Osteoblast (primary cell): ENCODE measurements around the gene BANK1. TPM values are rescaled to one million over a fixed set of nuclear protein-coding genes. Genes with fewer than 3 reads are reported as not detected.

Source experiments
- DNase-seq: peaks from one replicate; pipeline ENCODE4 v3.0.0; 2011; ENCODE audit warnings: low spot score, mixed read lengths; ENCODE audit not compliant: insufficient read length; ENCODE audit errors: missing footprints
- H2AFZ ChIP-seq: 2 replicates; pipeline ENCODE4 v1.6.0; 2011; ENCODE audit warnings: mild to moderate bottlenecking, low read length
- H3K27ac ChIP-seq: 2 replicates; pipeline ENCODE4 v1.5.1; 2011; ENCODE audit warnings: mild to moderate bottlenecking, low read depth, low read length, moderate library complexity
- H3K27me3 ChIP-seq: 2 replicates; pipeline ENCODE4 v1.6.0; 2012; ENCODE audit warnings: mild to moderate bottlenecking, control low read depth, inconsistent platforms, low read length, moderate library complexity; ENCODE audit not compliant: insufficient read depth
- H3K36me3 ChIP-seq: 2 replicates; pipeline ENCODE4 v1.5.1; 2011; ENCODE audit warnings: mild to moderate bottlenecking, low read length, control low read depth, moderate library complexity; ENCODE audit not compliant: insufficient read depth
- H3K4me1 ChIP-seq: 2 replicates; pipeline ENCODE4 v1.5.1; 2011; ENCODE audit warnings: mild to moderate bottlenecking, low read length, control low read depth, moderate library complexity; ENCODE audit not compliant: insufficient read depth
- H3K4me2 ChIP-seq: 2 replicates; pipeline ENCODE4 v1.6.0; 2011; ENCODE audit warnings: mild to moderate bottlenecking, low read length; ENCODE audit not compliant: insufficient read depth
- H3K4me3 ChIP-seq: fragments of 200-600 bp; sonication (generic); 3 replicates; pipeline ENCODE4 v1.5.1; 2012; ENCODE audit warnings: mild to moderate bottlenecking, low read length, inconsistent platforms; ENCODE audit not compliant: insufficient read depth
- H3K79me2 ChIP-seq: 2 replicates; pipeline ENCODE4 v1.6.0; 2012; ENCODE audit warnings: mild to moderate bottlenecking, low read length, control low read depth, inconsistent platforms; ENCODE audit not compliant: insufficient read depth
- H3K9me3 ChIP-seq: 2 replicates; pipeline ENCODE4 v1.5.1; 2011; ENCODE audit warnings: low read depth, low read length, control low read depth
- H4K20me1 ChIP-seq: 2 replicates; pipeline ENCODE4 v1.6.0; 2012; ENCODE audit warnings: mild to moderate bottlenecking, low read length, control low read depth; ENCODE audit not compliant: insufficient read depth
- total RNA-seq: library from RNA; depleted of rRNA; stranded (reverse); fragments of >200 nt; gene quantifications from 2 replicates; pipeline ENCODE4 v1.2.3, GENCODE V29; 2012
- TF ChIP-seq, protein P1 (sequence below): IDR thresholded peaks from 2 replicates; pipeline ENCODE4 v1.5.1; 2011; ENCODE audit warnings: mild to moderate bottlenecking, low read depth, low read length, moderate library complexity; ENCODE audit errors: extremely low read depth

Gene BANK1
- total RNA-seq, 1 donor = 1.8 TPM

DNA sequence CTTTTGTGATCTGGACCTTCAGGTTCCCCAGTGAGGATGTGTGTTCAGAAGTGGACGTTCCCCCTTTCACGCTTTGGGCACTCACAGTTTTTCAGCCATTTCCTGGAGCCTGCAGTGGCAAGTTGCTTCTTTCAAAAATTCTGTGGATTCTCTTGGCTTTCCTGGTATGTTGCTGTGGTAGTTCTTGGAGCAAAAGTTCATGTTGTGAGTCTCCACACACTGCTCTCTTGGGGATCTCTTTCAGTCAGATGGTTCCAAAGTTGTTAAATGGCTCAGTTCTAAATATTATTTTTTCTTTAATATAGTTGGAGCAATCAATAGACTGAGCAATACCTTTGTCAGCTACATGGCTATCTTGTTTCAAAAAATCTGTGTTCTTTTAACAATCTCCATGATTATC lies 28.5 kb upstream of the BANK1 start:
- Histone ChIP-seq H2AFZ (peak overlapping the region; percentile 79), H3K79me2 (no peaks in the 10 kb centered on the region), H3K4me3 (peak overlapping the region; percentile 49), H3K9me3 (no peaks in the 10 kb centered on the region), H3K4me1 (no peaks in the 10 kb centered on the region), H3K27me3 (no peaks in the 10 kb centered on the region), H3K36me3 (no peaks in the 10 kb centered on the region), H3K4me2 (peak overlapping the region; percentile 67), H4K20me1 (no peaks in the 10 kb centered on the region), H3K27ac (no peak overlapping the region)
- TF ChIP-seq, protein P1, sequence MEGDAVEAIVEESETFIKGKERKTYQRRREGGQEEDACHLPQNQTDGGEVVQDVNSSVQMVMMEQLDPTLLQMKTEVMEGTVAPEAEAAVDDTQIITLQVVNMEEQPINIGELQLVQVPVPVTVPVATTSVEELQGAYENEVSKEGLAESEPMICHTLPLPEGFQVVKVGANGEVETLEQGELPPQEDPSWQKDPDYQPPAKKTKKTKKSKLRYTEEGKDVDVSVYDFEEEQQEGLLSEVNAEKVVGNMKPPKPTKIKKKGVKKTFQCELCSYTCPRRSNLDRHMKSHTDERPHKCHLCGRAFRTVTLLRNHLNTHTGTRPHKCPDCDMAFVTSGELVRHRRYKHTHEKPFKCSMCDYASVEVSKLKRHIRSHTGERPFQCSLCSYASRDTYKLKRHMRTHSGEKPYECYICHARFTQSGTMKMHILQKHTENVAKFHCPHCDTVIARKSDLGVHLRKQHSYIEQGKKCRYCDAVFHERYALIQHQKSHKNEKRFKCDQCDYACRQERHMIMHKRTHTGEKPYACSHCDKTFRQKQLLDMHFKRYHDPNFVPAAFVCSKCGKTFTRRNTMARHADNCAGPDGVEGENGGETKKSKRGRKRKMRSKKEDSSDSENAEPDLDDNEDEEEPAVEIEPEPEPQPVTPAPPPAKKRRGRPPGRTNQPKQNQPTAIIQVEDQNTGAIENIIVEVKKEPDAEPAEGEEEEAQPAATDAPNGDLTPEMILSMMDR = no peak
- peak; percentile 42 for DNase-seq

DNA sequence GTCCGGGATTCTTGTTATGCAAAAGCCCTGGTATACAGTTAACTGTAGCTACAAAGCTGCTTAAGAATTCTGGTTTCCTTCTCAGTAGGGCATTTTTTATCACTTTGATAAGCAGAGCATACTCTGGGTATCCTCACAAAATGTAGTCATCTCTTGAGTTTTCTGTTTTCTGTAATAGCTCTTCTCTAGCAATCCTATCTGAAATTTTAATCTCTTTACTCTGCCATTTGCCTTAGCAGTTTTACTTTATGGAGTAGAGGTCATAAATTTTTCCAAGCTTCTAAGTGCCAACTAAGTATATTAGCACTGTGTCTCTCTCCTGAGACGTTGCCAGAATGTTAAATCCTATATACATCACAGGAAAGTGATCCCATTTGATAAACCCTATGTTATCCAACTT lies 28.0 kb upstream of the BANK1 start:
- Histone ChIP-seq H3K4me1 (no peaks in the 10 kb centered on the region), H3K79me2 (no peaks in the 10 kb centered on the region), H3K27me3 (no peaks in the 10 kb centered on the region), H3K4me2 (peak overlapping the region; percentile 67), H3K27ac (no peak overlapping the region), H4K20me1 (no peaks in the 10 kb centered on the region), H2AFZ (no peak overlapping the region), H3K9me3 (no peaks in the 10 kb centered on the region), H3K36me3 (no peaks in the 10 kb centered on the region), H3K4me3 (no peak overlapping the region)
- TF ChIP-seq, protein P1 = no peak
- no peak for DNase-seq

DNA sequence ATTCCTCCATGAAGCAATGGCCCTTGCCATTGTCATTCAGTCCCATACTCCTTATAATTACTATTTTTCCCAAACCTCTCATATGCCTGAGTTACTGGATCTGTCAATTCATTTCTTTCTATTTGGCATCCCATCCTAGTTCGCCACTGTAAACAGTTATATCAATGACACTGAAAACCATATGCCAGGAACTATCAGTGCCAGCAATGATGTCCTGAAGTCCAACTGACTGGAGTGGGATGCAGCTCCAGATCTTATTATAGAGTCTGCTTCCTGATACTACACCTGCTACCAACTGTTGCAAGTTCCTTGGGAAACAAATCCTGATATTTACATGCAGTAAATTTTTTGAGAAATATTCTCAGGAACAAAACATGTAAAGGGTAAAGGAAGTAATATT lies 27.0 kb upstream of the BANK1 start:
- no peaks in the 10 kb centered on the region for H3K4me1 ChIP-seq
- no peak for DNase-seq
- TF ChIP-seq, protein P1 = no peak
- H3K27me3 ChIP-seq = no peaks in the 10 kb centered on the region
- H3K4me2 ChIP-seq = no peak overlapping the region
- H3K9me3 ChIP-seq = no peaks in the 10 kb centered on the region
- H3K4me3 ChIP-seq = no peak overlapping the region
- no peak overlapping the region for H3K27ac ChIP-seq
- H4K20me1 ChIP-seq = no peaks in the 10 kb centered on the region
- H3K36me3 ChIP-seq = no peaks in the 10 kb centered on the region
- H3K79me2 ChIP-seq = no peaks in the 10 kb centered on the region
- no peak overlapping the region for H2AFZ ChIP-seq

DNA sequence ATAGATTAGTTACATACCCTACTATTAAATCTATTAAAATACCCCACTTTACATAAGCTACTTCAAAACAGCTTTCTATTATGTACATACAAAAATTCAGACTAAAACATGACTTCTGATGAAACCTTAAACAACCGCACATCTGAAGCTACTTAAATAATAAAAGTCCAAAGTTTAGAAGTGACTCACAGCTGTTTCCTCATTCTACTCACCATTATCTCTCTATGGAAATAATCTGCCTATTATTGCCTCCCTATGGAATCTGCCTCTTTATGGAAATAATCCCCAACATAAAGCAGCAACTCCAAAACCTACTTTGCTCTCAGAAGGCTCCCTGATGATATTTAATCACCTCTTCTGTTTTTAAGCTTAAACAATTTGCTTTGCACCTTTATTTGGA lies 15.7 kb upstream of the BANK1 start:
- H3K4me3 ChIP-seq = no peak overlapping the region
- DNase-seq = no peak
- no peaks in the 10 kb centered on the region for H4K20me1 ChIP-seq
- H3K79me2 ChIP-seq = no peaks in the 10 kb centered on the region
- H3K4me2 ChIP-seq = no peak overlapping the region
- H3K36me3 ChIP-seq = no peaks in the 10 kb centered on the region
- H3K9me3 ChIP-seq = no peaks in the 10 kb centered on the region
- no peaks in the 10 kb centered on the region for H3K27me3 ChIP-seq
- no peak overlapping the region for H3K27ac ChIP-seq
- H3K4me1 ChIP-seq = no peaks in the 10 kb centered on the region
- no peak overlapping the region for H2AFZ ChIP-seq
- TF ChIP-seq, protein P1 = no peak
